Measurements from ENCODE around the gene SOX15.

DNA sequence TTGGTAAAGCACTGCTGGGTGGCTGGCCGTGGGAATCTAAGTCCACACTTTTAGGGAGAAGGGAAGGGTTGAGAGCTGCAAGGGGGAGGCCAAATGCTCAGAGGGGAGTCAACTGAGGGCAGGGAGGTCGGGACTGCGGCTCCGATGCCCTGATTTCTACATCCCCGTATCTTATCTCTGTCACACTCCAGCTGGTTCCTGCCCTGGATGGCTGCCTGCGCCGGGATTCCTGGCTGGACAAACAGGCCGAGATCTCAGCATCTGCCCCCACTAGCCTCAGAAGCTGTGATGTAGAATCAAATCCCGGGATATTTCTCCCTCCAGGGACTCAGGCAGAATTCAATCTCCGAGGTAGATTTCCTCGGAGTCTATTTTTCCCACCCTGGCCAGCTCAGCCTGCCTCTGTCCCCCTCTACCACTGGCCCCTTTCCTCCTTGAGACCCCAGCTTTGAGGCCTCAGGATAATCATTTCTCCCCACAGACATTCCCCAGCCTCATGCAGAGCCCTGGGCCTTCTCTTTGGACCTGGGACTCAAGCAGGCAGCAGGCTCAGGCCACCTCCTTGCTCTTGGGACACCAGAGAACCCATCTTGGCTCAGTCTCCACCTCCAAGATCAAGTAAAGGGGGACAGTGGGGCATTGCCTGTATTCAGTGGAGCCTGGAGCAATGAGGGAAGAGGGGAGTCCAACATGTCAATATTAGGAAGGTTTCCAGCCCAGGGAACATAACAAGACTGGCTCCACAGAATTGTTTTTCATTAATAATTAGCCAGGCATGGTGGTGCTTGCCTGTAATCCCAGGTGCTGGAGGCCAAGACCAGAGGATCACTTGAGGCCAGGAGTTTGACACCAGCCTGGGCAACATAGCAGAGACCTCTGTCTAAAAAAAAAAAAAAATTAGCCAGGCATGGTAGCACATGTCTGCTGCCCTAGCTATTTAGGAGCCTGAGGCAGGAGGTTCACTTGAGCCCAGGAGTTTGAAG is 41.8 kb upstream of the SOX15 start:
- TF ChIP-seq, protein P1, sequence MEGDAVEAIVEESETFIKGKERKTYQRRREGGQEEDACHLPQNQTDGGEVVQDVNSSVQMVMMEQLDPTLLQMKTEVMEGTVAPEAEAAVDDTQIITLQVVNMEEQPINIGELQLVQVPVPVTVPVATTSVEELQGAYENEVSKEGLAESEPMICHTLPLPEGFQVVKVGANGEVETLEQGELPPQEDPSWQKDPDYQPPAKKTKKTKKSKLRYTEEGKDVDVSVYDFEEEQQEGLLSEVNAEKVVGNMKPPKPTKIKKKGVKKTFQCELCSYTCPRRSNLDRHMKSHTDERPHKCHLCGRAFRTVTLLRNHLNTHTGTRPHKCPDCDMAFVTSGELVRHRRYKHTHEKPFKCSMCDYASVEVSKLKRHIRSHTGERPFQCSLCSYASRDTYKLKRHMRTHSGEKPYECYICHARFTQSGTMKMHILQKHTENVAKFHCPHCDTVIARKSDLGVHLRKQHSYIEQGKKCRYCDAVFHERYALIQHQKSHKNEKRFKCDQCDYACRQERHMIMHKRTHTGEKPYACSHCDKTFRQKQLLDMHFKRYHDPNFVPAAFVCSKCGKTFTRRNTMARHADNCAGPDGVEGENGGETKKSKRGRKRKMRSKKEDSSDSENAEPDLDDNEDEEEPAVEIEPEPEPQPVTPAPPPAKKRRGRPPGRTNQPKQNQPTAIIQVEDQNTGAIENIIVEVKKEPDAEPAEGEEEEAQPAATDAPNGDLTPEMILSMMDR (IDR thresholded peaks at IDR 0.05): no peak
- no peak for TF ChIP-seq POLR2A (IDR thresholded peaks at IDR 0.05)
